Left kidney (tissue), 2 donors: ENCODE results near the gene SUPT3H. TPM values are rescaled to one million over a fixed set of nuclear protein-coding genes. Genes with fewer than 3 reads are reported as not detected.

Source experiments
- DNase-seq: peaks from one replicate; pipeline ENCODE4 v3.0.0-alpha.2; 2013
- polyA plus RNA-seq: library from polyadenylated mRNA; unstranded; fragments of 120-200 nt; gene quantifications from one replicate; pipeline ENCODE4 v1.2.1, GENCODE V29; 2013; ENCODE audit not compliant: insufficient read length

SUPT3H gene
- polyA plus RNA-seq, 1 donor: 23.4 TPM

DNA sequence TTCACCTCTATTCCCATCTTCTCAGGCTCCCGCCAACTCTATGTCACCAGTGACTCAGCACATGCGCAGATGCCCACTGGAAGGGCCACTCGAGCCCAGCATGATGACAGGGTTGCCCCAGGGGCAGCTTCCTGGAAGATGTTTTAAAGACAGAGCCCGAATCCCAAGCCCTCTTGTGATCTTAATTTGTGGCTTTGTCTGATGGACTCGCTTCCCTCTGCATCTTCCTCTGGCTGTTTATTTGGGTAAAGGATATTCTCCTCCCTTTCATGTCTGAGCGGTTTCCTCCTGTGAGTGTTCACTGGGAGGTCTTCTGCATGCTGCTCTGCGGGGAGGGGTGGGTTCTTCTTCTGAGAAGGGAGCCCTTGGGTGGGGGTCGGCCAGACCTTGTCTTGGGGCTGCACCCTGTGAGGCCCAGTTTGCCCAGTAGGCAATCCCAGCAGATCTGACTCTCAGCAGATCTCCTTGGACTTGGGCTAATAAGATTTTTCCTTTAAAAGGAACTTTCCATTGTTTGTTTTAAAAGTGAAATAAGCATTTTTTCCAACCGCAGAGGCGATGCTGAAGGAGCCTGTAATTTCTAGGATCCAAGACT lies 589.2 kb downstream of the SUPT3H start:
- no peak for DNase-seq

DNA sequence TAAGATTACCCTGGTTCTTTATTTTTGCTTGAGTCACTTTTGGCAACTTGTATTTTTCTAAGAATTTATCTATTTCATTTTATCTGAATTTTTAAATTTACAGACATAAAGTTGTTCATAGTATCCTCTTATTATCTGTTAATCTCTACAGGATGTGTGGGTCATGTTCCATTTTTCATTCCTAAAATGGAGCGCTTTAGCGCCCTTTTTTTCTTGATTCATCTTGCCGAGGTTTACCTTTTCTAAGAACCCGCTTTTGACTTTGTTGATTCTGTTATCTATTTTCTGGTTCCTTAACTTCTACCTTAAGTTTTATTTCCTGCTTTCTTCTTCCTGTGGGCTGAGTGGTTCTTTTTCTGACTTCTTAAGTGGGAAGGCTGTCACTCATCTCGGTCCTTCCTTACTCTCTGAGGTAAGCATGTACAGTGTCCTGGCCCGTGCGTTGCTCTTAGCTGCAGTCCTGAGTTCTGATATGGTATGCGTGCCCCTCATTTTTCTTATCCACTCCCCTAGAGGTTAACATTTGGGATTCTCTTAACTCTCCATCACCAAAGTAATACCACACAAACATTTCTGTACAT lies 590.4 kb downstream of the SUPT3H start:
- DNase-seq: no peak

DNA sequence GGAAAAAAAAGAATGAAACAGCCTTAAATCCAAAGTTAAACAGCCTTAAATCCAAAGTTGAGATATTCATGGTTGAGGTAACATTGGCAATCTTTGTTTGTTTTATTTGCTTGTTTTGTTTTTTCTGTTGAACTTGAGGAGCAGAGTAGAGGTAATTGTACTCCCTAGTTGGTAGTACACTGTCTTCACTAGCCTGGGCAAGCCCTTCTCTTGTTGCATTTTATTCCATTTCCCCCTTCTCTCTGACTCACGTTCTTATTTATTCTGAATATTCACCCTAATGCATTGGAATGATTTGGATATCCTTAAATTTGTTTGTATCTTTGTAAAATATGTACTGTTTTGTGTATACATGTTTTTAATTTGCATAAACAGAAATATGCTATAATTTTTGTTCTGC lies 592.6 kb downstream of the SUPT3H start:
- DNase-seq: no peak

DNA sequence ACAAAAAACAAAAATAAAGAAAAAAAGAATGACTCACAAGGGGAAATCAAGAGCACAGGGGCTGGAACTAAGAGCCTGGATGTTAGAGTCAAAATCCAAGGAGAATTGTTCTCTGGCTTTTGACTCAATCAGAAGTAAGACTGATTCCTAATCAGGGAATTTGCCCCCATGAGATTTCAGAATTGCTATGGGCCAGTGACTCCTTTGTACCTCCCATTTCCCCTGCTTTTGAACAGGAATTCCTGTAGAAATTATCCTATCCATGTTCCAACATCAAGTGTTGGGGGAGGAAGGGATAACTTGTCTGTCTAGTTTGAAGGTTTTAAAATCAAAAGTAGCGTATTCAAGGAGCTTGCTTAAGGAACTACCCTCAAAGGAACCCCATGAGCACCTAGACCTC lies 593.5 kb downstream of the SUPT3H start:
- DNase-seq: no peak

DNA sequence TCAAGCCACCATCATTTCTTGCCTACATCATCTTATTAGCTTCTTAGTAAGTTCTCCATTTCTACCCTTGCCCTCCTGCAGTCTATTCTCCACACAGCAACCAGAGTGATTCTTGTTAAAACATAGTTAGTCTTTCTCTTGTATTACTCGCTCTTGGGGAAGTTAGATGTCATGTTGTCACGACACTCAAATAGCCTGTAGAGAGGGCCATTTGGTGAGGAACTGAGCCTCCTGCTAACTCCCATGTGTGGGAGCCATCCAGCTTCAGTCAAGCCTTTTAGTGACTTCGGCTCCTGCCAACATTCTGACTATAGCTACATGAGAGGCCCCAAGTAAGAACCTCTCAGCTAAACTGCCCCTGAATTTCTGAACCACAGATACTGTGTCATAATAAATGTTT lies 594.8 kb downstream of the SUPT3H start:
- no peak for DNase-seq

DNA sequence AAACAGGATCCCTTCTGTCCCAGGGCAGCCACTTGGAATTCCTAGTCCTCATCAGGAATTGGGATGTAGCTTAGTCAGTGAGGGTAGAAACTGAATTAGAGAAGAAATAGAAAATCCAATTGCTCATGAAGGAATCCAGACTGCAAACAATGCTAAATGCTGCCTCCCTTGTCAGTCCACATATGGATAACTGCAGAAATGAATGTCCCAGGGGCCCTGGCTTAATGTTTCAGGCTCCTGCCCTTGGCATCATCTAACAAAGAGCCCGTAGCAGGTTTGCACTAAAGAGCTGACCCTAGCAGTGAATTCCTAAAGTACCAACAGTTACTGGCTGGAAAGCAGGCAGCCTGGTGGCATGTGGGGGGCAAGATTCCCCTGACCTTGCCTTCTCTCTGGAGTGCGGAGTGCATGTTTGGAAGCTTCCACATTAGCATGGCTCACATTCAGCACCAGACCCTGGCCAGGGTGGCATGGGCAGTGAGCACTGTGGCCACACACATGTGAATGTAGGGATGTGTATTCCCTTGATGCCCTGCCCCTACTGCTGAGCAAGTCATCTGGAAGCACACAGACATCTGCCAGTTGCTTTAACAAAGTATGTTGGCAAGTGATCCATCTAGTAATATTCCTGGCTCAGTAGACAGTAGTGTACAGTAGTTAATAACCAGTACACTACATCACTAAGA lies 595.7 kb downstream of the SUPT3H start:
- DNase-seq: no peak

DNA sequence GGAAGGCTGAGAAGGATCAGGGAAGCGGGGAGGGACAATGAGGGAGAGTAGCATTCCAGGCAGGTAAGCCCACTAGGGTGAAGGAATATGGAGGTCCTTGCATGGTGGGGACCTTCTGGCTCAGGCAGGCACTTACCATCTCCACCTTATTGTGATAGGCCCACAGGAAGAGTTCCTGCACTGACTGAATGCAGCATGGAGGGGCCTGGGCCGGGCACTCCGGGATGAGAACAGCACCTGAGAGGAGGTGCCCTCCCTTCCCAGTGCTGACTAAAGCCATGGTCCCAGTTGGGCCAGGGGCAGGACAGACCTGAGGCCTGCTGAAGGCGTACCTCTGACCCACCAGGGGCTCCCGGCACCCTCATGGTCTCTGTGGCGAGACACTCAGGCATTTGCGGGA lies 597.6 kb downstream of the SUPT3H start:
- DNase-seq: no peak

DNA sequence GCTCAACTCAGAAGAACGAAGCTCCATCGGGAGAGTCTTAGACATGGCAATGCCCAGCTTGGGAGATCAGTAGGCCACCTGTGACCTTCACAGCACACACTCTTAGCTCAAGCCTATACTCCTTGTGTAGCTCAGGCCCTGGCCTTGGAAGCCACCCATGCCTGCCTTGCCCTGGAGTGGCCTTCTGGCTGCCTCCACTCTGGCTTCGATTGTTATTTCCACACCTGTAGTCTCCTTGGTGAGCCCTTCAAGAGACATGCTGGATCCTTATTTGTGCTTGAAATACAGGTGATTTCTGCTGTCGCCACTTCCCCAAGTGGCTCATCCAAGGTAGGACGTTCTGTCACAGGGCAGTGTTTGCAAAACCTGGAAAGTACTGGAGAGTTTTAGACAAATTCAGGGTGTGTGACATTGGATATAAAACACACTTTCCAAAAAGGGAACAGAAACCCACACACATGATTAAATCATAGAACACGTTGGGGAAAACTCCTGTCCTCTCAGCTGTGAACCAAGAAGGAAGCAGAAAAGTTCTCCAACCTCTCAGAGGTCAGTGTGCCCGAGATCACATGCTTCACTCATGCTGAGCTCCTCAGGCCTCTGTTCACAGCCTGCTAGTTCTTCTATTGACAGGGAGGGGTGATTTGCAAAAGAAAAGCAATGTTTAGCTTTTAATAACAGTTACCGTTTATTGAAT lies 598.5 kb downstream of the SUPT3H start:
- no peak for DNase-seq

Other genes with a start within 250 kb of the SUPT3H start
- gene RUNX2, start 49.6 kb downstream of the SUPT3H start, polyA plus RNA-seq: 2.5 TPM